GM21515 (cell line): ENCODE data around the gene HSD17B13.

Experiments
- ATAC-seq: cut with Tn5 transposase; IDR thresholded peaks from one replicate; pipeline ENCODE4 v1.9.1; 2021; ENCODE audit not compliant: unreplicated experiment

The HSD17B13 gene

DNA sequence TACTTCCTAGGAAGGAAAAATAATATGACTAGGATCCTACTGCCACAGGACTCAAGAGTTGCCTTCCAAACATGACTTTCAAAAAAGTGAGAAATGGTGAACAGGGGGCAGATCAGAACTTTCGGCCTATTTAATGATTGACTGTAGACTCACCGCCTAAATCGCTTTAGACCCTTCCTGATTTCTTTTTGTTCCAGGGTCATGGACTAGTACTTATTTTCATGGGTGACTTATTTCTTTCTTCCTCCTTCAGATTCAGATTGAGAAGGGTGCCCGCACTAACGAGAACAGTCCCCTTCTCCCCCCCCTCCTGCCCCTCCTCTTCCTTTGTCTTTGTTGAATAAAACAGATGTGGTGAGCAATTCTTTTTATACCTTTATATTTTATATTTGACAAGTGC lies 54.3 kb downstream of the HSD17B13 start:
- no peak for ATAC-seq

DNA sequence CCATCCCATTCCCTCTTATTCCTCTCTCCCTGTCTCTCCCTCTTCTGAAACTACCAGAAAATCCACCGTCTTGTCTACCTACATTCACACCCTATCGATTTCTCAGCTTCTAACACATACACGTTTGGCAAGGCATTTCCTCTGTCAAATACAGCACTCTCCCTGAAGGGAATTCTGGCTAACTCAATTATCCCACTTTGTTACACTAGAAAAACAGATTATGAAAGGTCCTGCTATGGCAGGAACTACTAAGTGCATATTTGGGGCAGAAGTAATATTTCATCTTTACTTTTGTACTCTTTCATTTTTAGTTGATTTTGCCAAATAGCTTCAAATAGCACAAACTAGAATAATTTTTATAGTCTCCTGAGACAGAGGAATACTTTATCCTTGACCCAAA lies 55.7 kb downstream of the HSD17B13 start:
- ATAC-seq, result no peak

DNA sequence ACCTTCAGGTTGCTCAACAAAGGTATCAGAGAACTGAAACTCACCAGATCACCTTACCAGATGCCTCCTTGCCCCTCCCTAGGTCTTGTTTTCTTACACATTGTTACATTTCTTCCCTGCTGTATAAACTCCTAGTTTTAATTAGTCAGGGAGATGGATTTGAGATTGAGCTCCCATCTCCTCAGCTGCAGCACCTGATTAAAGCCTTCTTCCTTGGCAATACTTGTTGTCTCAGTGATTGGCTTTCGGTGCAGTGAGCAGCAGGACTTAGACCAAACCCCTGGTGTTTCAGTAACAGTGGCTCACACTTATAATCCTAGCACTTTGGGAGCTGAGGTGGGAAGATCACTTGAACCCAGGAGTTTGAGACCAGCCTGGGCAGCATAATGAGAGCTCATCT lies 59.8 kb downstream of the HSD17B13 start:
- no peak for ATAC-seq

DNA sequence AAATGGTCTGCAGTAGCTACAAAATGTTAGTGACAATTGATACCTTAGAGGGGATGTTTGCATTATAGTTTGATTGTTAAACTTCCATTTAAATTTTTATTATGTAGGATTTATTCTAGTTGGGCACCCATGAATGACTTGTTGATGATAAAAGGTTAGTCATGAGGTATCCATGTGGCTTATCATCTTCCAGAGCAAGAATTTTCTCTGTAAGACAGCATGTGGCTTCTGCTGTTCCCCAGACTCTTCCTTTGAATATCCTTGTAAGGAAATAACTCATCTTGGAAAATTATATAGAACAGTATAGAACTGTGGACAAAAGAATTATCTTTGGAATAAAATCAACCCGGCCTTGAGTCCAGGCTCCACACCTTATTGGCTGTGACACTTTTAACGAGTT lies 62.2 kb downstream of the HSD17B13 start:
- ATAC-seq, result no peak

DNA sequence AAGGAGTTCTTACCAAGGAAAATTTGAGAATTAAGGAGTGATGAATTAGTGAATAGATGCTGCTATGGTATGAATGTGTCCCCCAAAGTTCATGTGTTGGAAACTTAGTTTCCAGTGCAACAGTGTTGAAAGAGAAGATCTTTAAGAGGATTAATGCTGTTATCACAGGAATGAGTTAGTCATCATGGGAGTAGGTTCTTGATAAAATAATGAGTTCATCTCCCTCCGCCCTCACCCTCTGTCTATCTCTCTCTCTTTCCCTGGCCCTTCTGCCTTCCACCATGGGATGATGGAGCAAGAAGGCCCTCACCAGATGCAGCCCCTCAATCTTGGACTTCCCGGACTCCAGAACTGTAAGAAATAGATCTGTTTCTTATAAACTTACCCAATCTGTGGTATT lies 64.0 kb downstream of the HSD17B13 start:
- no peak for ATAC-seq

DNA sequence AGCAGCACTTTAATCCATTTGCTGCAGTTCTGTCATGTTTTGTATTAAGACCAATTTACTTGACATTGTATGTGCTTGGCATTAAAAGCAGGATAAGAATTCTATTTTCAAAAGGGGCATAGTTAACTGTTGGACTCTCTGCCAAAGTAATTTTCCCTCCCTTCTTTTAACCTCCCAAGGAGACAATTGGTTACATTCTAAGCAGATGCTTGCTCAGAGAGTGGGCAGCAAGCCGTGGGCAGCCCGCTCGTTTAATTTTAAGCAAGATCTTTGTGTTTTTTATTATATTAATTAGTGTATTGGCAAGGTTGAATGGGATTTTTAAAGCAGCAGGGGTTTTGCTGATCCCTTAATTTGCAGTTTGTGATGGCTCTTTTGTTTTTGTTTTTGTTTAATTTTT lies 65.2 kb downstream of the HSD17B13 start:
- no peak for ATAC-seq

DNA sequence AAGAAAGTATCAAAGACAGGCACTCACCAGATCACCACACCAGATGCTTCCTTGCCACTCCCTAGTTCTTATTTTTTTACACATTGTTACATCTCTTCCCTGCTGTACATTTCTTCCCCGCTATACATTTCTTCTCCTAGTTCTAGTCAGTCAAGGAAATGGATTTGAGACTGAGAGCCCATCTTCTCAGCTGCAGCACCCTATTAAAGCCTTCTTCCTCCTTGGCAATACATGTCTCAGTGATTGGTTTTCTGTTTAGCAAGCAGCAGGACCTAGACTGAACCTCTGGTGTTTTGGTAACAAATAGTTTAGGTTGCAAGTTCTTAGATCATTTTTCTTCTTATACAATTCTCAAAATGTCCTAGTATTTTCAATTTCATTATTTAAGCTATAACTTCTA lies 66.9 kb downstream of the HSD17B13 start:
- ATAC-seq, result no peak
